ENCODE measurements around the gene YY1.
"Not testable (repeated sequence)": the region's sequence is repeated elsewhere in the genome, so short reads cannot be mapped to it uniquely, and the experiment has no call there.

Gene YY1

GRCh38 chr14:100238419-100239210, at the start of gene YY1:
Gene YY1, plus strand, starts transcription at chr14:100239144. Its CDS starts 101 bp downstream, at chr14:100239245.
- FAIRE-seq = no peak

- FAIRE-seq = no peak
Observed at GRCh38 chr14:100190126-100190525, 48.8 kb upstream of the YY1 start.

GRCh38 chr14:100191584-100192249, 47.2 kb upstream of the YY1 start:
- FAIRE-seq = no peak

GRCh38 chr14:100192250-100192671, 46.7 kb upstream of the YY1 start:
- FAIRE-seq = no peak

- peak; percentile 60 for FAIRE-seq
Observed at GRCh38 chr14:100192672-100193416, 46.1 kb upstream of the YY1 start.

GRCh38 chr14:100193417-100194357, 45.3 kb upstream of the YY1 start:
- FAIRE-seq = no peak

- no peak for FAIRE-seq
Observed at GRCh38 chr14:100199240-100199860, 39.6 kb upstream of the YY1 start.

- no peak for FAIRE-seq
Observed at GRCh38 chr14:100200311-100200710, 38.6 kb upstream of the YY1 start.

- FAIRE-seq = no peak
Observed at GRCh38 chr14:100201701-100202100, 37.2 kb upstream of the YY1 start.

GRCh38 chr14:100202712-100203111, 36.2 kb upstream of the YY1 start:
- FAIRE-seq = no peak

GRCh38 chr14:100203146-100203545, 35.8 kb upstream of the YY1 start:
- FAIRE-seq = no peak

GRCh38 chr14:100203962-100204834, 34.7 kb upstream of the YY1 start:
- FAIRE-seq = no peak

- not testable (repeated sequence) for FAIRE-seq
Observed at GRCh38 chr14:100204835-100205167, 34.1 kb upstream of the YY1 start.

GRCh38 chr14:100207588-100207987, 31.4 kb upstream of the YY1 start:
- FAIRE-seq = not testable (repeated sequence)

GRCh38 chr14:100208136-100208535, 30.8 kb upstream of the YY1 start:
- not testable (repeated sequence) for FAIRE-seq

- FAIRE-seq = no peak
Observed at GRCh38 chr14:100211366-100211765, 27.6 kb upstream of the YY1 start.

GRCh38 chr14:100211893-100212292, 27.1 kb upstream of the YY1 start:
- no peak for FAIRE-seq

GRCh38 chr14:100212476-100213333, 26.2 kb upstream of the YY1 start:
- no peak for FAIRE-seq

- no peak for FAIRE-seq
Observed at GRCh38 chr14:100213587-100213955, 25.4 kb upstream of the YY1 start.

All from colon (tissue), 2 donors.